Central memory CD4-positive, alpha-beta T cell (primary cell): ENCODE measurements around the gene ZC3HAV1L.
"Not testable (repeated sequence)": the region's sequence is repeated elsewhere in the genome, so short reads cannot be mapped to it uniquely, and the experiment has no call there.

ENCODE experiments used
- DNase-seq: peaks from one replicate; pipeline ENCODE4 v3.0.0; 2022
- total RNA-seq, 3 experiments: gene quantifications; one replicate each; lab custom pipeline; 2026; lab: John Stamatoyannopoulos, UW

ZC3HAV1L gene, protein sequence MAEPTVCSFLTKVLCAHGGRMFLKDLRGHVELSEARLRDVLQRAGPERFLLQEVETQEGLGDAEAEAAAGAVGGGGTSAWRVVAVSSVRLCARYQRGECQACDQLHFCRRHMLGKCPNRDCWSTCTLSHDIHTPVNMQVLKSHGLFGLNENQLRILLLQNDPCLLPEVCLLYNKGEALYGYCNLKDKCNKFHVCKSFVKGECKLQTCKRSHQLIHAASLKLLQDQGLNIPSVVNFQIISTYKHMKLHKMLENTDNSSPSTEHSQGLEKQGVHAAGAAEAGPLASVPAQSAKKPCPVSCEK
- total RNA-seq = 0.77 to 5.7 (median 5.2) reads per million in 3 experiments

GRCh38 chr7:139035586-139036353, at the start of gene ZC3HAV1L:
Gene ZC3HAV1L (minus strand): TSS chr7:139036042. CDS start chr7:139036017, 25 bp downstream.
- peak; percentile 30 for DNase-seq

DNA sequence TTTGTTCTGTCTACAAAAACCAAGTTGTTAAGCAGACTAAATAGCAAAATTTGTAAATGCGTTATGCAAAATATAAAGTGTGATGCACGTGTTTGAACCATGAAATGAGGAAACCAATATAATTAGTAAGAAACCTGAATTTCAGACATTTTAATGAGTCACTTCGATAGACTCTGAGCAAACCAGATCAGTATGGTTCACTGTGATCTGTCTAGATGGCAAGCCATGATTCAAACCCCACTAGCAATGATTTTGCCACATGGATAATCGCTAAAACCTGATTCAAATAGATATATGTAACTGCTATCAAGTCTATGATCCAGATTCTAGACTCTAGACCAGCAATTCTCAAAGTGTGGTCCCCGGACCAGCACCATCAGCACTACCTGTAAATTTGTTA, 48.9 kb upstream of the ZC3HAV1L start:
- DNase-seq = no peak

DNA sequence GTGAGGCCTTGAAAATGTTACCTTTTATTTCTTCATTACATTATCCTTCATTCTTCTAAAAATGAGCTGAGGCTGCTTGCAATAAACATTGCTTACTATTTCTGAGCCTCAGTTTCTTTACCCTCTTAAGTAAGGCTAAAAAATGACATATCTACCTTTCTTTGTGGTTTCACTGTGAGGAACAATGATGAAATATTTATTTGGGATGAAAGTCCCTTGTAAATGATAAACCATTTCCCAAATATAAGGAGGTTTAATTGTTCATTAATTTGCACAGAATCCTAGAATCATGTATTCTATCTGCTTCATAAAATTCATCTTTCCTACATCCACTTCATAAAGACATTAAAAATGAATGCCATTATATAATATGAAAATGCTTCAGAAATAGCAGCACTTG, 45.7 kb upstream of the ZC3HAV1L start:
- no peak for DNase-seq

- no peak for DNase-seq
Measured at GRCh38 chr7:139080905-139081304, 45.1 kb upstream of the ZC3HAV1L start.

DNA sequence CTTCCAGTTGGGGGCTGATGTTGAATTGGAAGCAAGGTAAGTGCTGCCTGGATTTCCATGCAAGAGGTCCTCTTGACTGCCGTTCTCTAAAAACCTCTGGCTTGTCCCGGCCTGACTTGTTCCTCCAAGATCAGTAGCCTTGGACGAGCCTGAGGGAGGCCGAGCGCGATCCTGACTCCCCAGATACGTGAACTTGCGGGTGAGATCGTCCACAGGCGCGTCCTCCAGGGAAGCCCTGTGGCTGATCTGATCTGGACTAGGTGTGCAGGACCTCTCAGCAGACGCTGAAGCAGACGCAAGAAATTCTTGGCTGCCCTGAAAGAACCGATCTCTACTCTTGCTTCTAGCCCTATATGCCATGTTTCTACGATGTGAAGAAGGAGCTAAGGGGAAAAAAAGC, 44.0 kb upstream of the ZC3HAV1L start:
- DNase-seq = no peak

GRCh38 chr7:139078911-139079310, 43.1 kb upstream of the ZC3HAV1L start:
- no peak for DNase-seq

DNA sequence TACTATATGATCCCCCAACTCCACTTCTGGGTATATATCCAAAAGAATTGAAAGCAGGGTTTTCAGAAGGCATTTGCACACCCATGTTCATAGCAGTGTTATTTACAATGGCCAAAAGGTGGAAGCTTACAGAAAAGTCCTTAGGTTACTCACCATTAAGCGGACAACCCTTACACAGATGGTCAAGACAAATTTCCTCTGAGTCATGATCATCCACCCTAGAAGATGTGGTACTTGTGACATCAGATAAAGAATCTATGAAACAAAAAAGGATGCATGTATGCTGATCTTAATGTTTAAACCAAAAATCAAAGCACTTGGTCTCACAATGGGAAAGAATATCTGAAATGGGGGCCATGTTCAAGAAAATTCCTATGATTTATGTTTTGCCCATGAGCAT, 42.6 kb upstream of the ZC3HAV1L start:
- DNase-seq = no peak

- DNase-seq = not testable (repeated sequence)
Measured at GRCh38 chr7:139077706-139078105, 41.9 kb upstream of the ZC3HAV1L start.

DNA sequence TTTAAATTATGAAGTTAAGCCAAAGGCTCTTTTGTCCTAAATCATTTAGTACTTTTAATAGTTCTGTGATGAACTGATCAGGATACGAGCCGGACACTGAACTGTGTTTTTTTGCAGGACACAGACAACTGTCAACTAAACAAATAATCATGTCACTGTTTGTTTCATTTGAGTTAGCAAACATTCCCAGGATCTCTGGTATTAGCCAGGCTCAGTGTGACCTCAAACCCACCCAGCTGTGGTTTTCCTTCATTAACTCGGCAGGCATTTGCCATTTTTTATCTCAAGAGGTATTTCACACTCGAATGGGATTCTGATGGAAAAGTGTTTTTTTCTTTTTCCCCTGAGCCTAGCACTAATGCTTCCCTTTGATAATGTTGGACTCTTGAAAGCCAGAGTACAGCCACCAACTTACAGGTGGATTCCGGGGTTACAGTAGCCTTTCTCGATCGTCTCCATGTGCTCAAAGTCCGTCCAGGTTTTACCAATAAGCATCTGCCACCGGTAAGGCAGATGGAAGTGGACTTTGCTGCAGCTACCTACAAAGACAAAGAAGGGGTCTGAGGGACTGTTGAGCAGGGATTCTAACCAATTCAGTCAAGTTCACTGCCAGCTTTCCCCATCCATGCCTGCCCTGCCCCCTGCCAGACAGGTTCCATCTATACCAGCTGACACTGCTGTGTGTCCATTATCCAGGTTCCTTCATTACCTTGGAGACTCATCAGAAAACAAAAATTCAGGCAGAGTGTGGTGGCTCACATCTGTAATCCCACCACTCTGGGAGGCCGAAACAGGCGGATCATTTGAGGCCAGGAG, 40.2 kb upstream of the ZC3HAV1L start:
- no peak for DNase-seq

GRCh38 chr7:139075031-139075652, 39.3 kb upstream of the ZC3HAV1L start:
- peak; percentile 74 for DNase-seq

GRCh38 chr7:139072796-139073195, 37.0 kb upstream of the ZC3HAV1L start:
- no peak for DNase-seq

DNA sequence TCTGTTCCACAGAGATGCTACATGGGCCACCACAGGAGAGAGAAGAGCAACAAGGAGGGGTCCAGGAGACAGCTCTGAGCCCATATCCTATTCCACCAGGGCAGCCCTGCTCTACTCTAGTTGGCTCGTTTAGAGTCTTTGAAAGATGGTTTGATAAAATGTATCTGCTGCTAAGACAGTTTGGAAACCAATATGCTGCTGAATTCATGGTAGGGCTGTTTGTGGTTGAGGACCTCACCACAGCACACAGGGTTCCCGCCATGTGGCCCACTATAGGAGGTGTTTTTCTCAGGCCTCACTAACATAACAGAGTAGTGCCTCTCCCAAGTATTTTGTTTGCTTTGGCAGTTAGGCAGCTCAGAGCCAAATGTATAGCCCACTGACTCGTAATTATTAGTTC, 35.8 kb upstream of the ZC3HAV1L start:
- DNase-seq = no peak

DNA sequence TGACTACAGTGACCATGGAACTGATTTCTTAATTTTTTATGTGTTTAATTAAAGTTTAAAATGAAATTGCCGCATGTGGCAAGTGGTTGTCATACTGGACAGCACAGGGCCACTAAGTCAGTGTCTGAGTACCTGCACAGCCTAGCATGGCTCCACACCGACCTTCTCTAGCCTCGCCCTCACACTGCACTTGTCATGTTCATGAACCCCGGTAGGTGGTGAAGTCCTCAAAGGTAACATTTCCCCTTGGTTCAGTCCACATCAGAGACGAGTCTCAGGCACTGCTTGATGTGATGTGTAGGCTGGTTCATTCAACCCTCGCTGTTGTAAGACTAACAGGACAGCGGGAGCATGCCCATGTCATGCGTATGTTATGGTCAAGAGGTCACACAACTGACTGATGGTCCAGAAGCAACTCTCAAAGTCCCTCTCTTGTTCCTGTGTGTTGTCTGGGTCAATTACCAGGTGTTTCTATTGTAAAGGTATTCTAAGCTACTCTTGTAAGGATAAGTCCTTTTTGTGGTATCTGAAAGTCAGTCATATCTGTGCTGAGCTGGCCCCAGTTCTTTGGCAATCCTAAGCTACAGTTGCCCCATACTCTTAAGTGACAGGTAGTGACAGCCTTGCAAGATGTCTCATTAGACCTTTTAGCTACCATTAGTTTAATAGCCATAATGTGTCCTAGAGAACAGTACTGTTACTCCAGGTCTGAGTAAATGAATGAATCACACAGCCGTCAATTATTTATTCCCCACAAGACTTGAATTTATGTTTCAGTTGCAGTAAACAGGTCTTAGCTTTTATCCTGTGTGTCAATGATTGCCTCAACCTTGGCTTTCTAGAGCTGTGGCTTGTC, 32.9 kb upstream of the ZC3HAV1L start:
- no peak for DNase-seq

DNA sequence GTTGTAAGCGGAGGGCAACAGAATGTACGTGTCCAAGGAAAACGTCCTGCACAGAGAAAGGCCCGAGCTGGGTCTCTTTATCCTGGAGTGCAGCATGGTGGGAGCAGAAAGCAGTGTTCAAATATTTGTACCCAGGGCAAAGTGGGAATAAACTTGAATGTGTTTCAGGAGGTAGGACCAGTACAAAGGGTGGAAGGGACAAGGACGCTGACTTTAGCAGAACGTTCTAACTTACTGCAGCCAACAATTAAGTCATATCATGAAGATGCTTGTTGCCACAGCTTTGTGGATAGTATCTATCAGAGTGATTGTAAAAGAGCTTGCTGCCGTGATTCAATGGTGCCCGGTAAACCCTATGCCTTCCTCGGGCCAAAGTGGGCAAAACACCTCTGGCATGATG, 30.5 kb upstream of the ZC3HAV1L start:
- no peak for DNase-seq

GRCh38 chr7:139065323-139065722, 29.5 kb upstream of the ZC3HAV1L start:
- DNase-seq = no peak

DNA sequence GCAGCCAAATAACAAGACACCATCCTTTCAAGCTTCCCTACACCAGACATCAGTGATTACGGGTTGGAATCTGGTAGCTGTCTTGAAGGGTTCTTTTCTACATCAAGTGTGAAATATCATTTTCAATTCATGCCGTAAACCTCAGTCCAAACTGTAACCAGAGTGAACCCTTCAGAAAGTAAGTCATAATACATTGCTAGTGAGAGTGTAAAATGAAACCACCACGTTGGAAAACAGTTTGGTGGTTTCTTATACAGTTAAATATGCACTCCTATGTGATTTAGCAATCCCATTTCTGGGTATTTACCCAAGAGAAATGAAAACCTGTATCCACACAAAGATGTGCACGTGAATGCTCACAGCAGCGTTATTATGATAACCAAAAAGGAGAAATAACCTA, 25.6 kb upstream of the ZC3HAV1L start:
- no peak for DNase-seq

- no peak for DNase-seq
Measured at GRCh38 chr7:139060695-139061237, 24.9 kb upstream of the ZC3HAV1L start.

DNA sequence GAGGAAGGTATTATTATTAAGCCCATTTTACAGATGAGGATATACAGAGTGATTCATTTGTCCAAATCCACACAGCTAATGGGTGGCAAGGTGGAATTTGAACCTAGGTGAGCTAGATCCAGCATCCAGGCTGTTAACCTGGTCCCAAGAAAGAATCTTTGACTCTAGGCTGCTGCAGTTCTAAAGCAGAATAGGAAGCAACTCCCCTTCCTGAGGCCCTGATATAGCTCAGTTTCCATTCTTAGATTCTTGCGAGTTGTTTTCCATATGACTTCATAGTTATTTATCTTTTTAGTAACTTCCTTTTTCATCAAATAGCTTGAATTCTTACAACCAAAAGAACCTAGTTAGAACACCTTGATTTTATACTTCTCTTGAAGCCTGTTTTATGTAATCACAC, 24.1 kb upstream of the ZC3HAV1L start:
- no peak for DNase-seq

DNA sequence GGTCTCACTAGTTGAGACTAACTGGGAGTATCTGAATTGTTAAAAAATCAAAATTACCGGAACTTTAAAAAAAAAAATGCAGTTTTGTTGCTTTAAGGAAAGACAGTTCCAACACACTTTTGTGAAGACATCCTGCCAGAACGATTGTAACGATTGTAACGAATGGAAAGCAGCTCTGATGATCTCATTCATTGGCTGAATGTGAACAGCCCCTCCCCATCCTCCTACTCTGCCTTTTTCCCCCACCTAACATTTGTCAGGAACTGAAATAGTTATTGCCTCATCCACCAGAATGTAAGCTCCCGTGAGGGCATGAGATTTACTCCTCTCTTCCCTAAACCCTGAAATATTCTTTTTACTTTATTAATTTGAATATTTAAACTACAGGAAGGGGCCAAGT, 23.1 kb upstream of the ZC3HAV1L start:
- DNase-seq = no peak

DNA sequence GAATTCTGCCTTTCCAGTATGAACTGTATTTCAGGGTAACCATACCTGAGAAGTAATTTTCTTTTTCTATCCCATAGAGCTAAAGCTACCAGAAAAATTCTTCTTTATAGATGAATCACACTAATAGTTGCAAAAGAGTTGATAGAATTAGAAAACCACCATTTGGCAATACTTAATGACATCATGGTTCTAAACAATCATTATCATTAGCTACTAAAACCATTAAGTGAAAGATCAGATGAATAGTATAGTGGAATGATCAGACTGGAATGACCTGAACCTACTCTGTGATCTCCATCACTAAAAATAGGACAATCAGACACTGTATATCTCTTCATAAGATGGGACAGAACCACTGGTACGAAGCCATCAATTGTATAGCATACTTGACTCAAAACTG, 19.8 kb upstream of the ZC3HAV1L start:
- no peak for DNase-seq

- DNase-seq = not testable (repeated sequence)
Measured at GRCh38 chr7:139054656-139055055, 18.8 kb upstream of the ZC3HAV1L start.

DNA sequence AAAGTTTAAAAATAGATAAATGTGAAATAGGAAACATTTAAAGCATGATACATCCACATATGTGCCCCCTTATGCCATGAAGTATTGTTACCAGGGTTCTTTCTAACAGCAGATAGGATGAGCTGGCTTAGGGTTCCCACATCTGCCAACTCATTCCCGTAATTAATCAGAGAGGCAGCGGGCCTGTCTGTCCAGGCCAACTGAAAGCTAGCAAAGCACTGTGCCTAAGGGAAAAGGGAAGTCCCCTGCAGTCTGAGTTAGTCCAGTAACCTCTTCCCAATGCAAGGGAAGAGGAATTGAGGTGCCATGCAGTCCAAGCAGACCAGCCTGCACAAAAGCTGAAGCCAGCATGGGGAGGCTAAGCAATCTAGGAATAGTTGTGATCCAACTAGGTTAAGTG, 18.3 kb upstream of the ZC3HAV1L start:
- DNase-seq = no peak
